SU-DHL-6 (cell line): ENCODE data around the gene MAPK1IP1L.

ENCODE experiments used
- EZH2phosphoT487 ChIP-seq: fragments of 200-600 bp; sonication (generic), shearing (Covaris generic); conservative IDR thresholded peaks from 2 replicates; pipeline ENCODE4 v1.6.1; 2018; ENCODE audit warnings: mild to moderate bottlenecking, antibody characterized with exemption, low read length, moderate library complexity, mixed read lengths
- TF ChIP-seq, protein P1 (sequence below): fragments of 200-600 bp; sonication (generic); IDR thresholded peaks from one replicate; pipeline ENCODE4 v1.5.1; 2017; ENCODE audit warnings: antibody characterized with exemption, mild to moderate bottlenecking, low read length, moderate library complexity; ENCODE audit not compliant: insufficient read depth, poor library complexity, severe bottlenecking

DNA sequence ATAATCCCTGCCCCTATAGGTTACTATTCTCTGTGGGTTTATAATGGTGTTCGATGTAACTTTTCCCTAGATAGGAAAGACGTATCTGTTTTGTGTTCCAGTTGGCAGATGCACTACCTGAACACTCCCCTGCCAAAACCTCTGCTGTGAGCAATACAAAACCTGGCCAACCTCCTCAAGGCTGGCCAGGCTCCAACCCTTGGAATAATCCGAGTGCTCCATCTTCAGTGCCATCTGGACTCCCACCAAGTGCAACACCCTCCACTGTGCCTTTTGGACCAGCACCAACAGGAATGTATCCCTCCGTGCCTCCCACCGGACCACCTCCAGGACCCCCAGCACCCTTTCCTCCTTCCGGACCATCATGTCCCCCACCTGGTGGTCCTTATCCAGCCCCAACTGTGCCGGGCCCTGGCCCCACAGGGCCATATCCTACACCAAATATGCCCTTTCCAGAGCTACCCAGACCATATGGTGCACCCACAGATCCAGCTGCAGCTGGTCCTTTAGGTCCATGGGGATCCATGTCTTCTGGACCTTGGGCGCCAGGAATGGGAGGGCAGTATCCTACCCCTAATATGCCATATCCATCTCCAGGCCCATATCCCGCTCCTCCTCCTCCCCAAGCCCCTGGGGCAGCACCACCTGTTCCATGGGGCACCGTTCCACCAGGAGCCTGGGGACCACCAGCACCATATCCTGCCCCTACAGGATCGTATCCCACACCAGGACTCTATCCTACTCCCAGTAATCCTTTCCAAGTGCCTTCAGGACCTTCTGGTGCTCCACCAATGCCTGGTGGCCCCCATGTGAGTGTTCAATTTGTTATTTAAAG, 11.3 kb downstream of the MAPK1IP1L start:
- TF ChIP-seq, protein P1, sequence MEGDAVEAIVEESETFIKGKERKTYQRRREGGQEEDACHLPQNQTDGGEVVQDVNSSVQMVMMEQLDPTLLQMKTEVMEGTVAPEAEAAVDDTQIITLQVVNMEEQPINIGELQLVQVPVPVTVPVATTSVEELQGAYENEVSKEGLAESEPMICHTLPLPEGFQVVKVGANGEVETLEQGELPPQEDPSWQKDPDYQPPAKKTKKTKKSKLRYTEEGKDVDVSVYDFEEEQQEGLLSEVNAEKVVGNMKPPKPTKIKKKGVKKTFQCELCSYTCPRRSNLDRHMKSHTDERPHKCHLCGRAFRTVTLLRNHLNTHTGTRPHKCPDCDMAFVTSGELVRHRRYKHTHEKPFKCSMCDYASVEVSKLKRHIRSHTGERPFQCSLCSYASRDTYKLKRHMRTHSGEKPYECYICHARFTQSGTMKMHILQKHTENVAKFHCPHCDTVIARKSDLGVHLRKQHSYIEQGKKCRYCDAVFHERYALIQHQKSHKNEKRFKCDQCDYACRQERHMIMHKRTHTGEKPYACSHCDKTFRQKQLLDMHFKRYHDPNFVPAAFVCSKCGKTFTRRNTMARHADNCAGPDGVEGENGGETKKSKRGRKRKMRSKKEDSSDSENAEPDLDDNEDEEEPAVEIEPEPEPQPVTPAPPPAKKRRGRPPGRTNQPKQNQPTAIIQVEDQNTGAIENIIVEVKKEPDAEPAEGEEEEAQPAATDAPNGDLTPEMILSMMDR: no peak
- TF ChIP-seq EZH2phosphoT487: no peak
